Endothelial cell of umbilical vein (primary cell): Measurements from ENCODE around the gene IL31RA. TPM values are rescaled to one million over a fixed set of nuclear protein-coding genes. Genes with fewer than 3 reads are reported as not detected.

ENCODE experiments used
- BruUV-seq: library from RNA; stranded (reverse); fragments of 400-500 nt; replicated peaks from 2 replicates; lab custom pipeline; 2021; lab: Mats Ljungman, UMichigan
- CTCF ChIA-PET: fragments of 300-600, 350-600 bp; sonication (Branson Sonifier 250); formaldehyde crosslinking; loops from one replicate; lab custom pipeline; 2021; ENCODE audit warnings: antibody characterized with exemption, inconsistent platforms; lab: Charles Lee
- POLR2A ChIA-PET: fragments of 300-600, 350-600 bp; sonication (Branson Sonifier 250); formaldehyde crosslinking; loops from one replicate; lab custom pipeline; 2021; ENCODE audit warnings: antibody characterized with exemption, inconsistent platforms; lab: Charles Lee
- DNase-seq: peaks from one replicate; pipeline ENCODE4 v3.0.0-alpha.2; 2011; ENCODE audit warnings: low read depth, low spot score
- FAIRE-seq: peaks from 2 replicates; lab custom pipeline; 2011; peaks lifted over from hg19 to GRCh38; lab: Jason Lieb, UNC
- H2AFZ ChIP-seq: 2 replicates; pipeline ENCODE4 v1.6.0; 2012; ENCODE audit warnings: low read depth, low read length, control low read depth, inconsistent platforms
- H3K27ac ChIP-seq: 2 replicates; pipeline ENCODE4 v1.5.1; 2011; ENCODE audit warnings: low read depth, mild to moderate bottlenecking, control low read depth, low read length, moderate library complexity; ENCODE audit not compliant: insufficient read depth
- H3K27me3 ChIP-seq, 2 experiments: 2 replicates each; pipeline versions ENCODE4 v1.6.0 to v1.6.1; 2011; ENCODE audit warnings: low read length in 2 of 2, mixed read lengths in 1 of 2; ENCODE audit not compliant: control insufficient read depth in 2 of 2, insufficient read depth in 2 of 2
- H3K36me3 ChIP-seq, 2 experiments: 2 replicates in 1 of 2; 3 replicates in 1 of 2; pipeline ENCODE4 v1.5.1; 2011; ENCODE audit warnings: low read length in 2 of 2, mild to moderate bottlenecking in 1 of 2, moderate library complexity in 1 of 2; ENCODE audit not compliant: control insufficient read depth in 2 of 2, insufficient read depth in 2 of 2; ENCODE audit errors: extremely low read depth in 1 of 2
- H3K4me1 ChIP-seq: 3 replicates; pipeline ENCODE4 v1.5.1; 2011; ENCODE audit warnings: mild to moderate bottlenecking, low read length; ENCODE audit not compliant: control insufficient read depth, insufficient read depth; ENCODE audit errors: extremely low read depth
- H3K4me2 ChIP-seq: 2 replicates; pipeline ENCODE4 v1.6.1; 2011; ENCODE audit warnings: low read length, control low read depth, mixed read lengths; ENCODE audit not compliant: insufficient read depth
- H3K4me3 ChIP-seq, 3 experiments: fragments of 200-600 bp in 1 of 3; sonication (generic), shearing (Covaris generic) in 1 of 3; replicated peaks in 1 of 3; 2 replicates each; pipeline ENCODE4 v1.5.1; 2011 to 2016; ENCODE audit warnings: control low read depth in 3 of 3, low read length in 3 of 3, mild to moderate bottlenecking in 2 of 3, inconsistent platforms in 1 of 3, low read depth in 1 of 3, moderate library complexity in 1 of 3; ENCODE audit not compliant: insufficient read depth in 1 of 3
- H3K79me2 ChIP-seq: 2 replicates; pipeline ENCODE4 v1.6.0; 2012; ENCODE audit warnings: low read length, inconsistent platforms; ENCODE audit not compliant: control insufficient read depth, insufficient read depth
- H3K9ac ChIP-seq: replicated peaks from 2 replicates; pipeline ENCODE3; 2011; ENCODE audit warnings: low read length, control low read depth; ENCODE audit not compliant: insufficient read depth; ENCODE audit errors: extremely low read depth
- H3K9me1 ChIP-seq: replicated peaks from 3 replicates; pipeline ENCODE4 v1.6.0; 2011; ENCODE audit warnings: mild to moderate bottlenecking, low read length; ENCODE audit not compliant: control insufficient read depth, insufficient read depth; ENCODE audit errors: extremely low read depth
- H3K9me3 ChIP-seq: replicated peaks from 2 replicates; pipeline ENCODE4 v1.5.1; 2012; ENCODE audit warnings: low read length, inconsistent platforms; ENCODE audit not compliant: control insufficient read depth, insufficient read depth
- H4K20me1 ChIP-seq: replicated peaks from 2 replicates; pipeline ENCODE3; 2011; ENCODE audit warnings: mild to moderate bottlenecking, low read length; ENCODE audit not compliant: control insufficient read depth, insufficient read depth; ENCODE audit errors: extremely low read depth
- CTCF ChIP-seq, 2 donors: IDR thresholded peaks; 1 replicate in 1 of 2; 2 replicates in 1 of 2; pipeline ENCODE4 v1.5.1; 2011; ENCODE audit warnings: low read length in 2 of 2, mild to moderate bottlenecking in 2 of 2, moderate library complexity in 2 of 2, control low read depth in 1 of 2, inconsistent platforms in 1 of 2, low read depth in 1 of 2; ENCODE audit not compliant: insufficient read depth in 1 of 2; ENCODE audit errors: extremely low read depth in 1 of 2
- EZH2 ChIP-seq: IDR thresholded peaks from 2 replicates; pipeline ENCODE4 v1.6.1; 2012; ENCODE audit warnings: borderline replicate concordance, low read depth, mild to moderate bottlenecking, moderate library complexity, low read length, inconsistent platforms; ENCODE audit not compliant: severe bottlenecking
- FOS ChIP-seq: IDR thresholded peaks from 2 replicates; pipeline ENCODE4 v1.6.1; 2011; ENCODE audit warnings: mild to moderate bottlenecking, low read length, moderate library complexity, borderline replicate concordance; ENCODE audit not compliant: insufficient read depth
- GATA2 ChIP-seq: IDR thresholded peaks from 2 replicates; pipeline ENCODE4 v1.7.0; 2011; ENCODE audit warnings: low read depth, mild to moderate bottlenecking, moderate library complexity, mixed read lengths, low read length; ENCODE audit not compliant: insufficient read length, insufficient read depth
- JUN ChIP-seq: IDR thresholded peaks from 2 replicates; pipeline ENCODE4 v1.6.1; 2011; ENCODE audit warnings: borderline replicate concordance, low read depth; ENCODE audit not compliant: insufficient read length, insufficient read depth
- MAX ChIP-seq: IDR thresholded peaks from 2 replicates; pipeline ENCODE4 v1.6.1; 2011; ENCODE audit not compliant: insufficient read depth, insufficient read length
- MYC ChIP-seq: IDR thresholded peaks from one replicate; pipeline ENCODE4 v1.6.1; 2011; ENCODE audit warnings: mild to moderate bottlenecking, low read depth, low read length
- POLR2A ChIP-seq: IDR thresholded peaks from 2 replicates; pipeline ENCODE4 v1.6.1; 2012; ENCODE audit warnings: low read depth, mild to moderate bottlenecking, control low read depth, low read length
- POLR2AphosphoS5 ChIP-seq: IDR thresholded peaks from 2 replicates; pipeline ENCODE4 v1.6.1; 2012; ENCODE audit warnings: low read depth, mild to moderate bottlenecking, control low read depth, low read length, moderate library complexity; ENCODE audit not compliant: insufficient read depth
- dilution Hi-C: fragments of 300-500 bp; cut with MboI; formaldehyde crosslinking; loops from one replicate; pipeline ENCODE4 v1.15.0; 2019; ENCODE audit warnings: low sequenced_read_pairs; ENCODE audit not compliant: extremely low pct_ligation_motif_present
- intact Hi-C: fragments of 100-400 bp; cut with micrococcal nuclease; formaldehyde crosslinking; loops from one replicate; pipeline ENCODE4 v1.10.0; 2022
- polyA plus RNA-seq, 4 experiments: library from polyadenylated mRNA; depleted of rRNA in 3 of 4; stranded (reverse) in 3 of 4; unstranded in 1 of 4; fragments of >200 nt; gene quantifications; 2 replicates each; pipeline versions ENCODE4 v1.2.1 to v1.2.3, GENCODE V29; 2011 to 2012; ENCODE audit warnings: missing spikeins in 1 of 4
- total RNA-seq: library from RNA; stranded (reverse); gene quantifications from 2 replicates; pipeline ENCODE4 v1.2.3, GENCODE V29; 2021

Gene IL31RA
- total and polyA plus RNA-seq, 2 donors (not counting 3 experiments of a cell fraction or from before 2014, with no cell fraction given): 0.14 to 0.75 TPM

- dilution Hi-C loops (no loop called here), intact Hi-C loops (loop anchor here (10.0 kb wide), 1 partner anchor 902 kb away; no protein-coding TSS in a partner anchor)
- H4K20me1 ChIP-seq: no peaks in the 10 kb centered on the region
- no peak overlapping the region for H3K4me2 ChIP-seq
- peaks cover 0 to 2% of the 10 kb centered on the region in 2 experiments for H3K36me3 ChIP-seq
- no peak for TF ChIP-seq CTCF (IDR thresholded peaks at IDR 0.05; ENCODE audit: extremely low read depth in 1 of 2, insufficient read depth in 1 of 2, low read depth in 1 of 2, low read length in 2 of 2)
- no peak for TF ChIP-seq FOS
- TF ChIP-seq EZH2: no peak
- no peak for TF ChIP-seq MAX
- TF ChIP-seq GATA2: no peak
- no peak for TF ChIP-seq POLR2AphosphoS5
- TF ChIP-seq POLR2A: no peak
- TF ChIP-seq MYC: no peak
- TF ChIP-seq JUN: no peak
- H2AFZ ChIP-seq: no peak overlapping the region
- H3K27ac ChIP-seq: no peak overlapping the region
- ChIA-PET CTCF (interaction anchor here (0.7 to 1.8 kb wide), 3 partner anchors 9 to 269 kb away, joined by 3 to 8 read pairs (median 8); no protein-coding TSS in a partner anchor), POLR2A (no interaction called here)
- no peaks in the 10 kb centered on the region for H3K79me2 ChIP-seq
- no peak for FAIRE-seq
- no peak overlapping the region for H3K9ac ChIP-seq
- BruUV-seq: no TSS peak
- no peak overlapping the region for H3K4me3 ChIP-seq
- no peaks in the 10 kb centered on the region for H3K9me1 ChIP-seq
- no peaks in the 10 kb centered on the region for H3K9me3 ChIP-seq
- H3K4me1 ChIP-seq: no peaks in the 10 kb centered on the region
- no peaks in the 10 kb centered on the region for H3K27me3 ChIP-seq
- no peak for DNase-seq
Measured at GRCh38 chr5:55932700-55933099, 81.5 kb downstream of the IL31RA start.
